HG03575 (cell line): ENCODE results near the gene TNRC6B.

Source experiments
- ATAC-seq: cut with Tn5 transposase; IDR thresholded peaks from one replicate; pipeline ENCODE4 v1.9.1; 2021; ENCODE audit not compliant: unreplicated experiment, insufficient number of reproducible peaks, low FRiP score; ENCODE audit errors: extremely low read depth

Gene TNRC6B

GRCh38 chr22:40261783-40262182 is 84.1 kb downstream of the TNRC6B start:
- no peak for ATAC-seq

GRCh38 chr22:40263191-40263590 is 85.5 kb downstream of the TNRC6B start:
- ATAC-seq = no peak

GRCh38 chr22:40265783-40266182 is 88.1 kb downstream of the TNRC6B start:
- ATAC-seq = no peak

GRCh38 chr22:40270031-40270430 is 92.3 kb downstream of the TNRC6B start:
- ATAC-seq = no peak

GRCh38 chr22:40270748-40271373 is 93.1 kb downstream of the TNRC6B start:
- ATAC-seq = no peak

- no peak for ATAC-seq
Observed at GRCh38 chr22:40271440-40271839, 93.7 kb downstream of the TNRC6B start.

GRCh38 chr22:40273319-40273718 is 95.6 kb downstream of the TNRC6B start:
- no peak for ATAC-seq

- ATAC-seq = no peak
Observed at GRCh38 chr22:40276996-40277823, 99.5 kb downstream of the TNRC6B start.

- no peak for ATAC-seq
Observed at GRCh38 chr22:40279017-40279416, 101.3 kb downstream of the TNRC6B start.

GRCh38 chr22:40281717-40282116 is 104.0 kb downstream of the TNRC6B start:
- ATAC-seq = no peak

- no peak for ATAC-seq
Observed at GRCh38 chr22:40285513-40285912, 107.8 kb downstream of the TNRC6B start.

GRCh38 chr22:40289991-40290459 is 112.3 kb downstream of the TNRC6B start:
- ATAC-seq = no peak

GRCh38 chr22:40290516-40290915 is 112.8 kb downstream of the TNRC6B start:
- no peak for ATAC-seq

GRCh38 chr22:40294696-40295095 is 117.0 kb downstream of the TNRC6B start:
- ATAC-seq = no peak

- no peak for ATAC-seq
Observed at GRCh38 chr22:40300316-40300715, 122.6 kb downstream of the TNRC6B start.

- ATAC-seq = no peak
Observed at GRCh38 chr22:40300884-40301672, 123.4 kb downstream of the TNRC6B start.

GRCh38 chr22:40302149-40302548 is 124.4 kb downstream of the TNRC6B start:
- no peak for ATAC-seq

GRCh38 chr22:40305625-40306024 is 127.9 kb downstream of the TNRC6B start:
- no peak for ATAC-seq

- ATAC-seq = no peak
Observed at GRCh38 chr22:40308999-40309573, 131.4 kb downstream of the TNRC6B start.
